ENCODE measurements around the gene NFATC2IP.
"Not testable (repeated sequence)": the region's sequence is repeated elsewhere in the genome, so short reads cannot be mapped to it uniquely, and the experiment has no call there.

The NFATC2IP gene

GRCh38 chr16:28964496-28964895 lies 13.8 kb downstream of the NFATC2IP start:
- TF ChIP-seq, protein P1, sequence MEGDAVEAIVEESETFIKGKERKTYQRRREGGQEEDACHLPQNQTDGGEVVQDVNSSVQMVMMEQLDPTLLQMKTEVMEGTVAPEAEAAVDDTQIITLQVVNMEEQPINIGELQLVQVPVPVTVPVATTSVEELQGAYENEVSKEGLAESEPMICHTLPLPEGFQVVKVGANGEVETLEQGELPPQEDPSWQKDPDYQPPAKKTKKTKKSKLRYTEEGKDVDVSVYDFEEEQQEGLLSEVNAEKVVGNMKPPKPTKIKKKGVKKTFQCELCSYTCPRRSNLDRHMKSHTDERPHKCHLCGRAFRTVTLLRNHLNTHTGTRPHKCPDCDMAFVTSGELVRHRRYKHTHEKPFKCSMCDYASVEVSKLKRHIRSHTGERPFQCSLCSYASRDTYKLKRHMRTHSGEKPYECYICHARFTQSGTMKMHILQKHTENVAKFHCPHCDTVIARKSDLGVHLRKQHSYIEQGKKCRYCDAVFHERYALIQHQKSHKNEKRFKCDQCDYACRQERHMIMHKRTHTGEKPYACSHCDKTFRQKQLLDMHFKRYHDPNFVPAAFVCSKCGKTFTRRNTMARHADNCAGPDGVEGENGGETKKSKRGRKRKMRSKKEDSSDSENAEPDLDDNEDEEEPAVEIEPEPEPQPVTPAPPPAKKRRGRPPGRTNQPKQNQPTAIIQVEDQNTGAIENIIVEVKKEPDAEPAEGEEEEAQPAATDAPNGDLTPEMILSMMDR (IDR thresholded peaks at IDR 0.05; ENCODE audit: borderline replicate concordance, insufficient read depth, low read depth, low read length), result no peak
- no peak overlapping the region for H3K4me3 ChIP-seq (ENCODE audit: low read depth, low read length)

DNA sequence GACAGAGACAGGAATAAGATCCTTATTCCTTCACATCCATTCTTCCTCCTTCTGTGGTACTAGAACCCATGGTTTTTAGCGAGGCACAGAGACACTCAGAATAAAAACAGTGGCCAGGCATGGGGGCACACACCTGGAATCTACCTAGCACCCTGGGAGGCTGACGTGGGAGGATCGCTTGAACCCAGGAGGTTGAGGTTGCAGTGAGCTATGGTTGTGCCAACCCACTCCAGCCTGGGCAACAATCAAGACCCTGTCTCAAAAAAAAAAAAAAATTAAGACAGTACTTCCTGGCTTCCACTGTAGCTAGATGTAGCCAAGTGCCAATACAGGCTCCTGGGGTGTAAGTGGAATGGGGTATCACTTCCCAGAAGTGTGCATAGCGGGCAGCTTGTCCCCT lies 16.4 kb downstream of the NFATC2IP start:
- TF ChIP-seq, protein P1 (IDR thresholded peaks at IDR 0.05; ENCODE audit: borderline replicate concordance, insufficient read depth, low read depth, low read length), result no peak
- no peak overlapping the region for H3K4me3 ChIP-seq (ENCODE audit: low read depth, low read length)

- H3K4me3 ChIP-seq (ENCODE audit: low read depth, low read length), result not testable (repeated sequence)
These were observed 19.0 kb downstream of the NFATC2IP start for GRCh38 chr16:28969696-28970095.

- TF ChIP-seq, protein P1 (IDR thresholded peaks at IDR 0.05; ENCODE audit: borderline replicate concordance, insufficient read depth, low read depth, low read length), result peak; percentile 35; the same call in 1 of the 2 replicates
- peak overlapping the region; percentile 96 for H3K4me3 ChIP-seq (ENCODE audit: low read depth, low read length)
These were observed 23.3 kb downstream of the NFATC2IP start for GRCh38 chr16:28974007-28974436.

DNA sequence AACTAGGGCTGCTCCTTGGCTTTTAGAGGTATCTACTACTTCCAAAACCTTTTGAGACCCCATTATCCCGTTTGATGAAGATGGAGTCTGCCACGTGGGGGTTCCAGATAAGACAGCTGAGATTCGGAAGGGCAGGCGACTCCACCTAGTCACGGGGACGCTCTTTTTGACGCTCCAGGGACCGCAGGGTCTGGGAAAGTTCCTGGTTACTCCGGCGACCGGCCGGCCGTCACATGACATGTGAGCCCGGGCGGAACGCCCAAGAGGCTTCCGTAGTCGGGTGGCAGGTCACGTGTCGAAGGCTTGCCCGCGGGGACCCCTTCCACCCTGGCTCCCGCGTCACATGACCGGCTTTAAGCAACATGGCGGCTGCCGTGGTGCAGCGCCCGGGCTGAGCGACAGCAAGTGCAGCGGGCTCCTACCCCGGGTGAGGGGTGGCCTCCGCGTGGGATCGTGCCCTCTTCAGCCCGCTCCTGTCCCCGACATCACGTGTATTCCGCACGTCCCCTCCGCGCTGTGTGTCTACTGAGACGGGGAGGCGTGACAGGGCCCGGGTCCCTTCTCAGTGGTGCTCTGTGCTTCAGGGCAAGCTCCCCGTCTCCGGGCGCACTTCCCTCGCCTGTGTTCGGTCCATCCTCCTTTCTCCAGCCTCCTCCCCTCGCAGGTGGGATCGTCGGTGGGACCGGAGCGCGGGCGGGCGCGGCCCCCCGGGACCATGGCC lies 23.9 kb downstream of the NFATC2IP start, which contains the start of gene SPNS1:
TSS of gene SPNS1 (plus strand) at position 342 of the 721 bp plus-strand sequence. CDS start at position 716, 374 bp downstream.
- TF ChIP-seq, protein P1 (IDR thresholded peaks at IDR 0.05; ENCODE audit: borderline replicate concordance, insufficient read depth, low read depth, low read length), result no peak

DNA sequence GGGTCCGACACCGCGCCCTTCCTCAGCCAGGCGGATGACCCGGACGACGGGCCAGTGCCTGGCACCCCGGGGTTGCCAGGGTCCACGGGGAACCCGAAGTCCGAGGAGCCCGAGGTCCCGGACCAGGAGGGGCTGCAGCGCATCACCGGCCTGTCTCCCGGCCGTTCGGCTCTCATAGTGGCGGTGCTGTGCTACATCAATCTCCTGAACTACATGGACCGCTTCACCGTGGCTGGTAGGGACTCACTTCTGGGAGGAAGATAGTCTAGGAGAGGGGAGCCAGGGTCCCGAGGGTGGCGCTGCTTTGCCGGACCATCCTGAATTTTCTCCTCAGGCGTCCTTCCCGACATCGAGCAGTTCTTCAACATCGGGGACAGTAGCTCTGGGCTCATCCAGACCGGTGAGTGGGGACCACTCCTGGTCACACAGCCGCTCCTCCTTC lies 24.4 kb downstream of the NFATC2IP start:
- peak overlapping the region; percentile 96 for H3K4me3 ChIP-seq (ENCODE audit: low read depth, low read length)
- TF ChIP-seq, protein P1 (IDR thresholded peaks at IDR 0.05; ENCODE audit: borderline replicate concordance, insufficient read depth, low read depth, low read length), result no peak

More for the DNA sequence above, 23.9 kb downstream of the NFATC2IP start, which contains the start of gene SPNS1:
- peak within 1 kb of the TSS; percentile 96 for H3K4me3 ChIP-seq (ENCODE audit: low read depth, low read length)

GRCh38 chr16:28977703-28978662 lies 27.2 kb downstream of the NFATC2IP start:
- TF ChIP-seq, protein P1 (IDR thresholded peaks at IDR 0.05; ENCODE audit: borderline replicate concordance, insufficient read depth, low read depth, low read length), result peak; percentile 73

DNA sequence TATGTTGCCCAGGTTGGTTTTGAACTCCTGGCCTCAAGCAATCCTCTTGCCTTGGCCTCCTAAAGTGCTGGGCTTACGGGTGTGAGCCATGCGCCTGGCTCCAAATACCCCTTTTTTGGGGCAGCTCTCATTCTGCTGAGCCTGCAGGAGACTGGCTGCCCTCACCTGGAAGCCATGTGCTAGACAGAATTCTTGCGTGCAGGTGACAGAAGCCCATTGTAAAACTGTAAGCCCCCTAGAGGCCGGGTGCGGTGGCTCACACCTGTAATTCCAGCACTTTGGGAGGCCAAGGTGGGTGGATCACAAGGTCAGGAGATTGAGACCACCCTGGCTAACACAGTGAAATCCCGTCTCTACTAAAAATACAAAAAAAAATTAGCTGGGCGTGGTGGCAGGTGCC lies 29.6 kb downstream of the NFATC2IP start:
- H3K4me3 ChIP-seq (ENCODE audit: low read depth, low read length), result not testable (repeated sequence)

More at GRCh38 chr16:28977703-28978662, 27.2 kb downstream of the NFATC2IP start:
- no peak overlapping the region for H3K4me3 ChIP-seq (ENCODE audit: low read depth, low read length)
